Mononuclear cell (primary cell): ENCODE data around the gene SH3TC1. TPM values are rescaled to one million over a fixed set of nuclear protein-coding genes. Genes with fewer than 3 reads are reported as not detected.

ENCODE experiments used
- H3K27me3 ChIP-seq: 2 replicates; pipeline ENCODE4 v1.6.0; 2011; ENCODE audit warnings: low read length, control low read depth; ENCODE audit not compliant: insufficient read depth
- H3K4me1 ChIP-seq: 2 replicates; pipeline ENCODE4 v1.5.1; 2011; ENCODE audit warnings: mild to moderate bottlenecking, low read length, control low read depth; ENCODE audit not compliant: insufficient read depth
- H3K4me3 ChIP-seq: 2 replicates; pipeline ENCODE4 v1.5.1; 2011; ENCODE audit warnings: mild to moderate bottlenecking, low read length, moderate library complexity
- H3K9me3 ChIP-seq: 2 replicates; pipeline ENCODE4 v1.5.1; 2011; ENCODE audit warnings: low read depth, mild to moderate bottlenecking, control low read depth, low read length
- total RNA-seq: library from RNA; depleted of rRNA; stranded (reverse); fragments of >200 nt; gene quantifications from one replicate; pipeline ENCODE4 v1.2.3, GENCODE V29; 2012

Gene SH3TC1
- total RNA-seq, 1 donor: 56.6 TPM

DNA sequence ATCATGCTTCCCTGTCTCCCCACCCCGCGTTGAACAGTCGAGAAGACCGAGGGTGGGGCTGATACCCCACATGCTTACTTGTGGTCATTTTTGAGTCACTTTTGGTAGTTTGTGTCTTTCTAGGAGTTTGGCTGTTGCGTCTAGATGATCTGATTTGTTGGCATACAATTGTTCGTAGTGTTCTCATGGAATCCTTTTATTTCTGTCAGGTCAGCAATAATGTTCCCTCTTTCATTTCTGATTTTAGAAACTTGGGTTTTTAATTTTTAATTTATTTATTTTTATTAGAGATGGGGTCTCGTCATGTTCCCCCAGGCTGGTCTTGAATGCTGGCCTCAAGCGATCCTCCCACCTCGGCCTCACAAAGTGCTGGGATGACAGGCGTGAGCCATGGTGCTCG lies 30.9 kb downstream of the SH3TC1 start:
- peaks cover 36% of the 10 kb centered on the region for H3K4me1 ChIP-seq
- H3K27me3 ChIP-seq: no peaks in the 10 kb centered on the region
- no peaks in the 10 kb centered on the region for H3K9me3 ChIP-seq
- no peak overlapping the region for H3K4me3 ChIP-seq

DNA sequence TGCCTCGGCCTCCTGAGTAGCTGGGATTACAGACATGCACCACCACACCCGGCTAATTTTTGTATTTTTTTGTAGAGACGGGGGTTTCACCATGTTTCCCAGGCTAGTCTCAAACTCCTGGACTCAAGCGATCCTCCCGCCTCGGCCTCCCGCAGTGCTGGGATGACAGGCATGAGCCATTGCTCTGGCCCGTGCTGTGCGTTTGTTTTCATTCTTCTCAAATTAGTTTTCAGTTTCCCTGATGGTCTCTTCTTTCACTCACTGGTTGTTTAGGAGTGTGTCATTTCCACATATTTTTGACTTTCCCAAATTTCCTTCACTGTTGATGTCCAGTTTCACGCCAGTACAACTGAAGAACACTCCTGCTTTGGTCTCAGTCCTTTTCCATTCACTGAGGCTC lies 31.8 kb downstream of the SH3TC1 start:
- Histone ChIP-seq H3K27me3 (no peaks in the 10 kb centered on the region), H3K4me3 (no peak overlapping the region), H3K4me1 (peaks cover 30% of the 10 kb centered on the region), H3K9me3 (no peaks in the 10 kb centered on the region)

GRCh38 chr4:8231551-8232049 lies 32.5 kb downstream of the SH3TC1 start:
- H3K9me3 ChIP-seq: no peaks in the 10 kb centered on the region
- peaks cover 26% of the 10 kb centered on the region for H3K4me1 ChIP-seq
- no peak overlapping the region for H3K4me3 ChIP-seq
- H3K27me3 ChIP-seq: no peaks in the 10 kb centered on the region

DNA sequence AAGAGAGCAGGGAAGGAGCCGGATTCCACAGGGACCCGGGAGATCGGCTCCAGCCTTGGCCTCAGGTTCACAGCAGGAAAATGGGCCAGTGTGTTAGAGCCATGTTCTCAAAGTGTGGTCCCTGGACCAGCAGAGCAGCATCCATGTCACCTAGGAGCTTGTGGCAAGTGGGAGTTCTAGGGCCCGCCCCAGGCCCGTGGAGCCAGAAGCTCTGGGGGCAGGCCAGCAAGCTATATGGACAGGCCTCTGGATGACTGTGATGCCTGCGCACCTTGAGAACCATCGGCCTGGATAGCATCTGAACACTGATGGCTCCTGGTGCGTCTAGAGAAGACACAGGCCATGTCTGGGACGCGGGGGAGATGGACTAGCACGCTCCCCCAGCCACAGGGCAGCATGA lies 33.7 kb downstream of the SH3TC1 start:
- H3K9me3 ChIP-seq: no peaks in the 10 kb centered on the region
- H3K4me3 ChIP-seq: no peak overlapping the region
- peaks cover 14% of the 10 kb centered on the region for H3K4me1 ChIP-seq
- H3K27me3 ChIP-seq: no peaks in the 10 kb centered on the region

DNA sequence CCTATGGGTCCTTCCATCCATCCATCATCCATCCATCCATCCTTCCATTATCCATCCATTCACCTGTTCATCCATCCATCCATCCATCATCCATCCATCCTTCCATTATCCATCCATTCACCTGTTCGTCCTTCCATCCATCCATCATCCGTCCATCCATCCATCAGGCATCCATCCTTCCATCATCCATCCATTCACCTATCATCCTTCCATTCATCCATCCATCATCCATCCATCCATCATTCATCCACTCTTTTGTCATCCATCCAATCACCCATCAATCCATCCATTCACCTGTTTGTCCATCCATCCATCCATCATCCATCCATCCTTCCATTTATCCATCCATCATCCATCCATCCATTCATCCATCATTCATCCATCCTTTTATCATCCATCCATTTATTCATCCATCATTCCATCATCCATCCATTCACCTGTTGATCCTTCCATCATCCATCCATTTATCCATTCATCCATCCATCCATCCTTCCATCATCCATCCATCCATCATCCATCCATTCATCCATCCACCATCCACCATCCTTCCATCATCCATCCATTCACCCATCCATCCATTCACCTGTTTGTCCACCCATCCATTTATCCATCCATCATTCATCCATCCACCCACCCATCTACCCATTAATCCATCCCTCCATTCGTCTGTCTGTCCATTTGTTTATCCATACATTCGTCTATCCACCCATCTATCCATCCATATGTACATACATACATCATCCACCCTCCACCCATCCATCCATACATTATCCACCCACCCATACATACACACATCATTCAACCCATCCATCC lies 34.8 kb downstream of the SH3TC1 start:
- Histone ChIP-seq H3K9me3 (no peaks in the 10 kb centered on the region), H3K4me1 (peaks cover 3% of the 10 kb centered on the region), H3K27me3 (no peaks in the 10 kb centered on the region), H3K4me3 (no peak overlapping the region)

GRCh38 chr4:8234715-8235114 lies 35.6 kb downstream of the SH3TC1 start:
- H3K27me3 ChIP-seq: no peaks in the 10 kb centered on the region
- H3K4me1 ChIP-seq: no peaks in the 10 kb centered on the region
- H3K4me3 ChIP-seq: no peak overlapping the region
- H3K9me3 ChIP-seq: no peaks in the 10 kb centered on the region

DNA sequence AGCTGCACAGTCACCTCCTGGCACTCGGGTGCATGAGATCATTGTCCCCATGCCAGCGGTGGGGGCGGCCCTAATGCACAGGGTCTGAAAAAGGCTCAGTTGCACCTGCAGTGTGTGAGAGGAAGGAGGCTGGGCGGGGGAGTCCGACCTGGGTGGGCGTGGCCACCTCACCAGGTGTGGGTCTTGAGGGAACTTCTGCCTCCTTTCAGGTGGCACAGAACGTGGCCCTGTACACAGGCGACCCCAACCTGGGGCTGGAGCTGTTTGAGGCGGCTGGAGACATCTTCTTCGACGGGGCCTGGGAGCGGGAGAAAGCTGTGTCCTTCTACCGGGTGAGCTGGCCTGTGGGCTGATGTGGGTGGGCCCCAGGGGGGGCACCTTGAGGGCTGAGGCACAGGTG lies 36.1 kb downstream of the SH3TC1 start:
- Histone ChIP-seq H3K27me3 (no peaks in the 10 kb centered on the region), H3K9me3 (no peaks in the 10 kb centered on the region), H3K4me3 (no peak overlapping the region), H3K4me1 (no peaks in the 10 kb centered on the region)

GRCh38 chr4:8235686-8236085 lies 36.6 kb downstream of the SH3TC1 start:
- Histone ChIP-seq H3K4me1 (no peaks in the 10 kb centered on the region), H3K9me3 (no peaks in the 10 kb centered on the region), H3K27me3 (no peaks in the 10 kb centered on the region), H3K4me3 (no peak overlapping the region)

DNA sequence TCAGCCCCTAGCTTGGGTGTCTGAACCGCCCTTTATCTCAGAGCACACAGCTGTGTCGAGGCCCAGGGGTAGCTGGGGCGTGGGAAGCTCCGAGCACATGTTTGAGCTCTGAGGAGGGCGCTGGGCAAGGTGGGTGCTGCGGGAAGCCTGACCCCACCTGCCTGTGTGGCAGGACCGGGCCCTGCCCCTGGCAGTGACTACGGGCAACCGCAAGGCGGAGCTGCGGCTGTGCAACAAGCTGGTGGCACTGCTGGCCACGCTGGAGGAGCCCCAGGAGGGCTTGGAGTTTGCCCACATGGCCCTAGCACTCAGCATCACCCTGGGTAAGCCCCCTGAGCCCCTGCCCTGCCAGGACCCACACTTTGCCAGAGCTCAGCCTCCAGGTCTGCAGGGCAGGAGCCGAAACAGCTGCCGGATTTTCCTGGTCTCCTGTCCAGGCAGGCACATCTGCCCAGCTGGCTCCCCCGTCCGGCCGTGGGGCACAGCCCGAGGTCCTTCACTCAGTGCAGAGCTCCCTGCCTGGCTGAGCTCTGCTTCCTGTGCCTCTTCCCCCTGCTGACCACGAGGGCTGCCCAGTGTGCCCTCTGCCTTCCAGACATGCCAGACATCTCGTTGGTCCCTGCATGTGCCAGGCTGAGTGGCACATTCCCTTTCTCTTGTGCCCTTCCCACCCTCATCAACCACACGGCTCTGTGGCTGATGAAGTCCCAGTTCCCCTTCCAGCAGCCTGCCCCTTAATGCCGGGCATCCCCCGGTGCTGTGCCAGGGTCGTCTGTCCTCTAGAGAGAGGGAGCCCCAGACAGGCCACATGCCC lies 37.2 kb downstream of the SH3TC1 start:
- Histone ChIP-seq H3K4me1 (no peaks in the 10 kb centered on the region), H3K4me3 (no peak overlapping the region), H3K27me3 (no peaks in the 10 kb centered on the region), H3K9me3 (no peaks in the 10 kb centered on the region)

DNA sequence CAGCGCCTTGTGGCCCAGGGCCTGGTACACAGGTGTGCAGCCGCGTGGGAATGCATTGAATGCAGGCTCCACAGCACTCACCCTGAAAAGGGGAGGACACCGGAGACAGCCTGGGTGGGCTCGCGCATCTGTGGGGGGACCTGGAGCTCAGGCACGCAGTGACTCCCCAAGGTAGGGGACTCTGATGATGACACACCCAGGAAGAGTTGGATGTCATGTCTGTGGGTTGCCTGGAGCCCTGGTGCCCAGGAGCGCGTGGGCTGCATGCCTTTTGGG lies 37.8 kb downstream of the SH3TC1 start:
- H3K27me3 ChIP-seq: no peaks in the 10 kb centered on the region
- H3K9me3 ChIP-seq: no peaks in the 10 kb centered on the region
- peaks cover under 1% of the 10 kb centered on the region for H3K4me1 ChIP-seq
- H3K4me3 ChIP-seq: no peak overlapping the region

- Histone ChIP-seq H3K27me3 (no peaks in the 10 kb centered on the region), H3K4me1 (peaks cover 7% of the 10 kb centered on the region)
Measured at GRCh38 chr4:8237256-8237989, 38.3 kb downstream of the SH3TC1 start.

GRCh38 chr4:8238036-8238511 lies 39.0 kb downstream of the SH3TC1 start:
- Histone ChIP-seq H3K27me3 (no peaks in the 10 kb centered on the region), H3K9me3 (no peaks in the 10 kb centered on the region), H3K4me1 (peaks cover 10% of the 10 kb centered on the region), H3K4me3 (no peak overlapping the region)

More at GRCh38 chr4:8237256-8237989, 38.3 kb downstream of the SH3TC1 start:
- no peaks in the 10 kb centered on the region for H3K9me3 ChIP-seq
- no peak overlapping the region for H3K4me3 ChIP-seq

DNA sequence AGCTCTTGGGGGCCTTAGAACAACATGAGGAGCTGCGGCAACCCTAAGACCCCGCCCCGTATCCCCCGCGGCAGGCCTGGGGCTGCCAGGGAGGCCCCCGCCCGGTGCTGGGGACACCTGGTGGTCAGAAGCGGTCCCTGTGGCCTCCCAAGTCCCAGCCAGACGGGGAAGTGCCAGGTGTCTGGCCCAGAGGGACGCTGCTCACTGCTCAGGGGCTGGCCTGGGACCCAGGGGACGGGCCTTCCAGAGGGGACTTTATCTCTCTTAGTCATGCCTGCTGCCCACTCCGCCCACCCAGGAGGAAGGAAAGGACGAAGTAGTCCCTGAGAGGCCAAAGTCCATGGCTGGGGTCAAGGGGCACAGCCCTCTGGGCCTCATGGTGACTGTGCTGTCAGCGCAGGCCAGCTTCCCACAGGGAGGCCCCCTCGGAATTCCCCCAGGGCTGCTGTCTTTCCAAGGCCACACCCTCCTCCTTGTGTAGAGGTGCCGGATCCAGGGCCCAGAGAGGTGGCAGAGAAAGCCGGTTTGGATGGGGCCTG lies 39.5 kb downstream of the SH3TC1 start:
- H3K4me3 ChIP-seq: no peak overlapping the region
- H3K4me1 ChIP-seq: peaks cover 10% of the 10 kb centered on the region
- no peaks in the 10 kb centered on the region for H3K27me3 ChIP-seq
- no peaks in the 10 kb centered on the region for H3K9me3 ChIP-seq

GRCh38 chr4:8239226-8239625 lies 40.1 kb downstream of the SH3TC1 start:
- no peaks in the 10 kb centered on the region for H3K9me3 ChIP-seq
- H3K27me3 ChIP-seq: no peaks in the 10 kb centered on the region
- H3K4me1 ChIP-seq: peaks cover 10% of the 10 kb centered on the region
- no peak overlapping the region for H3K4me3 ChIP-seq

DNA sequence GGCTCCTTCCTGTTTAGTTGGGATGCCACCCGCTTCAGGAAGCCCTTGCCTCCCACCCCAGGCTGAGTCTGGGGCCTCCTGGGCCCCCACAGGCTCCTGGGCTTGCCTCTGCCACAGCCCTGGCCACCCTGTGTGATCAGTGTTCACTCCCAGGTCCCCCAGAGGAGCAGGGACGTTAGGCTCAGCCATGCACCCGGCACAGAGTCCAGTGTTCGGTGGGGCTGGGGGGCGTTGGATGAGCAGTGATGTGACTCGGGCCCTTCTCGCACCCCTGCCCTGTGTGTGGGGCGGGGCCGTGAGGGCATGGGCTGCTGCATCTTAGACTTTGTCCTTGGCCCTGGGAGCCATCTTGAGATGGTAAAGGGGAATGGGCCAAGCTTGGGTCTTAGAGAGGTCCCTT lies 40.6 kb downstream of the SH3TC1 start:
- Histone ChIP-seq H3K4me3 (no peak overlapping the region), H3K27me3 (no peaks in the 10 kb centered on the region), H3K9me3 (no peaks in the 10 kb centered on the region), H3K4me1 (peaks cover 10% of the 10 kb centered on the region)
